Myometrial cell (primary cell): ENCODE data around the gene SSX2B. TPM values are rescaled to one million over a fixed set of nuclear protein-coding genes. Genes with fewer than 3 reads are reported as not detected.

Source experiments
- total RNA-seq: library from RNA; depleted of rRNA; stranded (reverse); fragments of >200 nt; gene quantifications from 2 replicates; pipeline ENCODE4 v1.2.3, GENCODE V29; 2015

The SSX2B gene, protein sequence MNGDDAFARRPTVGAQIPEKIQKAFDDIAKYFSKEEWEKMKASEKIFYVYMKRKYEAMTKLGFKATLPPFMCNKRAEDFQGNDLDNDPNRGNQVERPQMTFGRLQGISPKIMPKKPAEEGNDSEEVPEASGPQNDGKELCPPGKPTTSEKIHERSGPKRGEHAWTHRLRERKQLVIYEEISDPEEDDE
- total RNA-seq, result not detected in 2 replicates

DNA sequence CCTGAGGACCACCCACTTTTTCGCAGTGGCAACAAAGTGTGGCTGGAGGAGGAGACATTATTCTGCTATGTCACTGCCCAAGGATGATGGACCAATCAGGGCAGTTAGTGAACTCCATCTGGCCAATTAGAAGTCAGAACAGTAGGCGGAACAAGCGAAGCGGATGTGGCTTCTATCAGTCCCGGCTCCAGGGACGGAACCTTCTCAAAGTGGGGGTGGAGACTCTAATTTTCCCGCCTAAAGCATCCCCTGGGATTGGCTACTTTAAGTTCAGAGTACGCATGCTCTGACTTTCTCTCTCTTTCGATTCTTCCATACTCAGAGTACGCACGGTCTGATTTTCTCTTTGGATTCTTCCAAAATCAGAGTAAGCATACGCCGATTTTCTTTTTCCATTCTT is at the start of gene SSX2B:
TSS of gene SSX2B (plus strand) at position 301 of the 400 bp plus-strand sequence. CDS start 1,429 bp downstream, outside the sequence.

DNA sequence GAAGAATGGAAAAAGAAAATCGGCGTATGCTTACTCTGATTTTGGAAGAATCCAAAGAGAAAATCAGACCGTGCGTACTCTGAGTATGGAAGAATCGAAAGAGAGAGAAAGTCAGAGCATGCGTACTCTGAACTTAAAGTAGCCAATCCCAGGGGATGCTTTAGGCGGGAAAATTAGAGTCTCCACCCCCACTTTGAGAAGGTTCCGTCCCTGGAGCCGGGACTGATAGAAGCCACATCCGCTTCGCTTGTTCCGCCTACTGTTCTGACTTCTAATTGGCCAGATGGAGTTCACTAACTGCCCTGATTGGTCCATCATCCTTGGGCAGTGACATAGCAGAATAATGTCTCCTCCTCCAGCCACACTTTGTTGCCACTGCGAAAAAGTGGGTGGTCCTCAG is 44.0 kb upstream of the SSX2B start, which contains the start of gene SSX2:
TSS of gene SSX2 (minus strand) at position 101 of the 400 bp plus-strand sequence. CDS start 1,429 bp downstream, outside the sequence.

DNA sequence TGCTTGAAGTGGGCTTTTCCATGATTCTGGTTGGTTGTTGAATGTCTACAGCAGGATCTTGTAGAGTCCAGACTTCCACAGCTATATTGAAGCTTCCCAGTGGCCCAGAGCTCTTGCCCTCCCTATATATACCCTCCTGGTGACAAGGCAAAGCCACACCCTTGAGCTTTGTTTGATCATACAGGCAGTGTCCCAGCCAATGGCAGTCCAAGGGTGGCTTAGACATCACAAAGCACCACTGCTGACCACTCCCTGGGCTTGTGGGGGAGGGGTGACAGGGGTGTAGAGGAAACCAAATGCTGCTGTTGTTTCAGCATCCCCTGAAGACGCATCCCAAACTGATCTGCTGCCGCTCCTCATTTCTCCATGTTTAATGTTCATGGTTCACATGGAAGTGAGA is 46.3 kb downstream of the SSX2B start, which contains the start of gene SPANXN5:
TSS of gene SPANXN5 (minus strand) at position 101 of the 400 bp plus-strand sequence. CDS start at position 22, 79 bp downstream.

Other genes with a start within 250 kb of the SSX2B start
- gene XAGE1B, start 234.2 kb upstream of the SSX2B start, total RNA-seq, result not detected in 2 replicates
- not detected in 2 replicates for gene SSX7, start 96.4 kb upstream of the SSX2B start, total RNA-seq
- not detected in 2 replicates for gene SSX2, start 44.1 kb upstream of the SSX2B start, total RNA-seq
- gene SPANXN5, start 46.2 kb downstream of the SSX2B start, total RNA-seq, result not detected in 2 replicates
- not detected in 2 replicates for gene XAGE5, start 60.0 kb downstream of the SSX2B start, total RNA-seq
- not detected in 2 replicates for gene XAGE3, start 116.8 kb downstream of the SSX2B start, total RNA-seq
- gene FAM156B, start 146.1 kb downstream of the SSX2B start, total RNA-seq, result 12.9 and 13.5 TPM in 2 replicates
- gene FAM156A, start 207.3 kb downstream of the SSX2B start, total RNA-seq, result 7.1 and 7.8 TPM in 2 replicates